Fibroblast of lung (primary cell): ENCODE results near the gene FRY. TPM values are rescaled to one million over a fixed set of nuclear protein-coding genes. Genes with fewer than 3 reads are reported as not detected.

Experiments used
- DNase-seq, 2 donors: peaks; one replicate each; pipeline versions ENCODE4 v3.0.0 to v3.0.0-alpha.2; 2010; ENCODE audit warnings: low read depth in 2 of 2
- H2AFZ ChIP-seq: 2 replicates; pipeline ENCODE4 v1.5.1; 2012; ENCODE audit warnings: low read length, control low read depth, inconsistent platforms
- H3K27ac ChIP-seq: 2 replicates; pipeline ENCODE4 v1.5.1; 2011; ENCODE audit warnings: low read length, control low read depth; ENCODE audit not compliant: insufficient read depth
- H3K27me3 ChIP-seq: 2 replicates; pipeline ENCODE4 v1.5.1; 2011; ENCODE audit warnings: mild to moderate bottlenecking, low read length; ENCODE audit not compliant: control insufficient read depth, insufficient read depth
- H3K36me3 ChIP-seq: 2 replicates; pipeline ENCODE4 v1.5.1; 2011; ENCODE audit warnings: low read length; ENCODE audit not compliant: control insufficient read depth, insufficient read depth
- H3K4me1 ChIP-seq: 2 replicates; pipeline ENCODE4 v1.5.1; 2011; ENCODE audit warnings: low read length; ENCODE audit not compliant: control insufficient read depth, insufficient read depth; ENCODE audit errors: extremely low read depth
- H3K4me2 ChIP-seq: 2 replicates; pipeline ENCODE4 v1.5.1; 2011; ENCODE audit warnings: low read length, control low read depth; ENCODE audit not compliant: insufficient read depth; ENCODE audit errors: extremely low read depth
- H3K4me3 ChIP-seq, 4 experiments: fragments of 200-600 bp in 1 of 4; sonication (generic) in 1 of 4; replicated peaks in 1 of 4; 2 replicates each; pipeline ENCODE4 v1.5.1; 2011 to 2016; ENCODE audit warnings: low read length in 4 of 4, low read depth in 3 of 4, mild to moderate bottlenecking in 3 of 4, control low read depth in 2 of 4, inconsistent platforms in 1 of 4, mixed read lengths in 1 of 4; ENCODE audit not compliant: insufficient read depth in 1 of 4; ENCODE audit errors: control extremely low read depth in 1 of 4
- H3K79me2 ChIP-seq: 2 replicates; pipeline ENCODE4 v1.5.1; 2012; ENCODE audit warnings: mild to moderate bottlenecking, low read length, inconsistent platforms; ENCODE audit not compliant: control insufficient read depth, insufficient read depth
- H3K9ac ChIP-seq: 2 replicates; pipeline ENCODE4 v1.5.1; 2011; ENCODE audit warnings: mild to moderate bottlenecking, low read length, control low read depth; ENCODE audit not compliant: insufficient read depth
- H3K9me3 ChIP-seq: 2 replicates; pipeline ENCODE4 v1.5.1; 2012; ENCODE audit warnings: low read depth, low read length; ENCODE audit not compliant: control insufficient read depth, insufficient read depth
- H4K20me1 ChIP-seq: 2 replicates; pipeline ENCODE4 v1.5.1; 2011; ENCODE audit warnings: low read length; ENCODE audit not compliant: control insufficient read depth, insufficient read depth; ENCODE audit errors: extremely low read depth
- CTCF ChIP-seq, 2 donors: IDR thresholded peaks in 1 of 2; conservative IDR thresholded peaks in 1 of 2; 1 replicate in 1 of 2; 2 replicates in 1 of 2; pipeline ENCODE4 v1.5.1; 2011 to 2012; ENCODE audit warnings: low read length in 2 of 2, control low read depth in 1 of 2, inconsistent platforms in 1 of 2, low read depth in 1 of 2, mild to moderate bottlenecking in 1 of 2
- EZH2 ChIP-seq: IDR thresholded peaks from 2 replicates; pipeline ENCODE4 v1.5.1; 2012; ENCODE audit warnings: low read length, control low read depth, mild to moderate bottlenecking; ENCODE audit errors: missing control alignments
- polyA plus RNA-seq, 2 donors: library from polyadenylated mRNA; depleted of rRNA in 1 of 2; stranded (reverse) in 1 of 2; unstranded in 1 of 2; fragments of >200 nt; gene quantifications; 2 replicates each; pipeline ENCODE4 v1.2.1, GENCODE V29; 2011 to 2012; ENCODE audit warnings: missing spikeins in 1 of 2
- total RNA-seq: library from RNA; depleted of rRNA; stranded (reverse); fragments of >200 nt; gene quantifications from 2 replicates; pipeline ENCODE4 v1.2.1, GENCODE V29; 2014

Gene FRY
- total and polyA plus RNA-seq, 2 donors (not counting 1 experiment from before 2014, with no cell fraction given): 8.8 to 18.3 TPM

DNA sequence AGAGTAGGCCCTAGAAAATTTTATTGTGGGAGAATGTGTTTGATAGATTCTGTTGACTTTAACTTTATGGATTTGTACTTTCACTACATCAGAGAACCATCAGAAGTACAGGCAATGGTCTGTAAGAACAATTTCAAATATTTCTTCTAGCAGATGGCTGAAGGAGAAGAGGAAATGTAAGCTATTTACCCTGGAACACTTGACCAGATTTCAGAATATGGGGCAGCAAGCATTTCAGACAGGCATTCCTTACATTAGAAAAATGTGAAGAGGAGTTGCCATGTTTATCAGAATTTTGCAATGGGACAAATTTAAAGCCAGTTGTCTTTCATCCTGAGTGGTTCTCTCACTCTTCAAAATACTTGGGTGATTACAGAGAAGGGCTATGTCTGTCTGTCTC is 7.5 kb downstream of the FRY start:
- Histone ChIP-seq H3K27me3 (no peaks in the 10 kb centered on the region), H4K20me1 (no peaks in the 10 kb centered on the region), H3K9me3 (no peaks in the 10 kb centered on the region), H3K27ac (no peak overlapping the region), H3K4me1 (peaks cover 3% of the 10 kb centered on the region), H3K36me3 (no peaks in the 10 kb centered on the region), H3K4me3 (no peak overlapping the region), H3K4me2 (no peak overlapping the region), H2AFZ (no peak overlapping the region), H3K9ac (no peak overlapping the region), H3K79me2 (no peaks in the 10 kb centered on the region)
- TF ChIP-seq CTCF (conservative IDR thresholded peaks at IDR 0.05 in 1 of 2, IDR thresholded peaks at IDR 0.05 in 1 of 2; ENCODE audit: low read depth in 1 of 2, low read length in 2 of 2): no peak
- no peak for TF ChIP-seq EZH2
- no peak for DNase-seq

DNA sequence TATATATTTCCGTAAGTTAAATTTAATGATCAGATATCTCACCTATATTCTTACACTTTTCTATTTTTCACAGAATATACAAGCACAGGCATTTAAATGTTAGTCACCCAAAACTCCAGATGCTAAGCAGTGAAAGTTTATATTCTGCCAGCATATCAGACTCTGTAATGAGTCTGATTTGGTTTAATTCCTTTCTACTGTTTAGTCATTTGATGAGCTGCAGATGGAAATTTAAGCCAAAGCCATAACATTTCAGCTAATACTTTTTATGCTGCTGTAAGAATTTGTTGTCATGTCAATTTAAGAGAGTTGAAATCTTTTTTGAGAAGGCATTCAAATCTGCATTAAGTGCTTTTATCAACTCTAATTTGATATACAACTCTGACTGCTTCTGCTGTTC is 8.0 kb downstream of the FRY start:
- no peak overlapping the region for H3K9ac ChIP-seq
- peak in 1 of 2 donors; percentile 22 for DNase-seq
- H2AFZ ChIP-seq: no peak overlapping the region

GRCh38 chr13:32040052-32040642 is 8.6 kb downstream of the FRY start:
- no peak overlapping the region for H3K4me2 ChIP-seq
- no peak for TF ChIP-seq CTCF (conservative IDR thresholded peaks at IDR 0.05 in 1 of 2, IDR thresholded peaks at IDR 0.05 in 1 of 2; ENCODE audit: low read depth in 1 of 2, low read length in 2 of 2)
- no peak for TF ChIP-seq EZH2
- no peaks in the 10 kb centered on the region for H3K79me2 ChIP-seq
- H3K9ac ChIP-seq: no peak overlapping the region
- no peak for DNase-seq
- H4K20me1 ChIP-seq: no peaks in the 10 kb centered on the region
- H3K36me3 ChIP-seq: no peaks in the 10 kb centered on the region
- peaks cover 3% of the 10 kb centered on the region for H3K4me1 ChIP-seq
- H3K4me3 ChIP-seq: no peak overlapping the region
- no peaks in the 10 kb centered on the region for H3K27me3 ChIP-seq
- no peaks in the 10 kb centered on the region for H3K9me3 ChIP-seq
- H2AFZ ChIP-seq: no peak overlapping the region
- H3K27ac ChIP-seq: no peak overlapping the region

More for the DNA sequence above, 8.0 kb downstream of the FRY start:
- H3K4me2 ChIP-seq: no peak overlapping the region
- TF ChIP-seq CTCF (conservative IDR thresholded peaks at IDR 0.05 in 1 of 2, IDR thresholded peaks at IDR 0.05 in 1 of 2; ENCODE audit: low read depth in 1 of 2, low read length in 2 of 2) (no peak), EZH2 (no peak)
- H4K20me1 ChIP-seq: no peaks in the 10 kb centered on the region
- no peaks in the 10 kb centered on the region for H3K36me3 ChIP-seq
- no peak overlapping the region for H3K4me3 ChIP-seq
- H3K27ac ChIP-seq: no peak overlapping the region
- no peaks in the 10 kb centered on the region for H3K79me2 ChIP-seq
- no peaks in the 10 kb centered on the region for H3K27me3 ChIP-seq
- H3K9me3 ChIP-seq: no peaks in the 10 kb centered on the region
- H3K4me1 ChIP-seq: peaks cover 3% of the 10 kb centered on the region
